Pancreas (tissue), 10 donors: ENCODE results near the gene UGGT2. TPM values are rescaled to one million over a fixed set of nuclear protein-coding genes. Genes with fewer than 3 reads are reported as not detected.

ENCODE experiments used
- ATAC-seq, 4 donors: fragments of 200-7000 bp; cut with Tn5 transposase; one replicate each; pipeline versions ENCODE4 v1.8.0 to v1.9.1; 2020; ENCODE audit warnings: mild to moderate bottlenecking in 4 of 4, moderate library complexity in 4 of 4
- DNase-seq, 6 donors: peaks; one replicate each; pipeline ENCODE4 v3.0.0-alpha.2; 2020
- FAIRE-seq: peaks from 2 replicates; lab custom pipeline; 2012; peaks lifted over from hg19 to GRCh38; lab: Jason Lieb, UNC
- H3K27ac ChIP-seq, 4 donors: fragments of 200-600 bp; sonication (generic); 1 replicate in 3 of 4; 2 replicates in 1 of 4; pipeline versions ENCODE4 v1.5.0 to v1.8.0; 2020
- H3K27me3 ChIP-seq, 4 donors: fragments of 200-600 bp; one replicate each; pipeline ENCODE4 v1.8.0; 2021
- H3K36me3 ChIP-seq, 3 donors: fragments of 200-600 bp; sonication (generic) in 1 of 3; one replicate each; pipeline versions ENCODE4 v1.5.0 to v1.8.0; 2020 to 2021
- H3K4me1 ChIP-seq, 3 donors: fragments of 200-600 bp; one replicate each; pipeline ENCODE4 v1.8.0; 2021
- H3K4me3 ChIP-seq, 4 donors: fragments of 200-600 bp; sonication (generic) in 2 of 4; one replicate each; pipeline versions ENCODE4 v1.5.0 to v1.8.0; 2020 to 2021
- H3K9me3 ChIP-seq, 4 donors: fragments of 200-600 bp; one replicate each; pipeline ENCODE4 v1.8.0; 2021
- CTCF ChIP-seq, 4 donors: fragments of 200-600 bp; sonication (generic) in 3 of 4; IDR thresholded peaks; one replicate each; pipeline versions ENCODE4 v1.5.0 to v1.8.0; 2021; ENCODE audit warnings: antibody characterized with exemption in 4 of 4
- WGBS, 2 donors: extraction: QIAGEN DNeasy Blood & Tissue Kit; methylation state at CpG; one replicate each; pipeline ENCODE4 v1.1.7; 2013; 5-methylcytosine and 5-hydroxymethylcytosine counted together
- intact Hi-C, 3 donors: fragments of 100-400 bp; cut with DNase I; formaldehyde crosslinking; loops; one replicate each; pipeline versions ENCODE4 v1.11.1 to v1.14.2; 2022
- polyA plus RNA-seq, 2 donors: library from polyadenylated mRNA; stranded (reverse); fragments of 200-250 nt; gene quantifications; one replicate each; pipeline ENCODE4 v1.2.3, GENCODE V29; 2013
- total RNA-seq, 6 donors: library from RNA; stranded (reverse); fragmentation: NEBNext Ultra II Directional in 4 of 6; extraction: Animal tissue kit (Norgen Biotek cat#: 25700) in 4 of 6; gene quantifications; one replicate each; pipeline versions ENCODE4 v1.2.1 to v1.2.4, GENCODE V29; 2021 to 2023
- donor health status: healthy with polysubstance abuse.
- donor health status: DM: no; HTN: no; CAD: no; lungs with moderate emphysema.
- donor health status: DM: no; HTN: no; CAD: no.
- donor health status: control.
- donor health status: control.
- donor health status: Bipolar disorder and iron deficiency.
- donor health status: DM: yes; HTN: yes; CAD: no.
- donor health status: DM: no; HTN: no; CAD: no.
- donor health status: DM: no; HTN: no; CAD: no.
- donor health status: DM: yes; HTN: yes; CAD: no.

The UGGT2 gene
- total and polyA plus RNA-seq, 8 donors: 7.2 to 17.9 (median 16.1) TPM

- H3K9me3 ChIP-seq: no peaks in the 10 kb centered on the region
- 96 to 98% methylated on average over 1 of the region's 1 CpG for WGBS, 2 donors
- no peak overlapping the region for H3K4me3 ChIP-seq
- TF ChIP-seq CTCF (IDR thresholded peaks at IDR 0.05): no peak
- no peak overlapping the region for H3K27ac ChIP-seq
- intact Hi-C loops: no loop called here
- no peak for ATAC-seq
- no peak for DNase-seq
- H3K4me1 ChIP-seq: no peaks in the 10 kb centered on the region
- H3K36me3 ChIP-seq: no peaks in the 10 kb centered on the region
- H3K27me3 ChIP-seq: no peaks in the 10 kb centered on the region
- FAIRE-seq: peak; percentile 45
Measured at GRCh38 chr13:95814495-95814894, 238.7 kb downstream of the UGGT2 start.

GRCh38 chr13:95813139-95813538, 240.1 kb downstream of the UGGT2 start:
- Histone ChIP-seq H3K27ac (no peak overlapping the region), H3K9me3 (no peaks in the 10 kb centered on the region), H3K36me3 (no peaks in the 10 kb centered on the region), H3K4me1 (no peaks in the 10 kb centered on the region), H3K27me3 (no peaks in the 10 kb centered on the region), H3K4me3 (no peak overlapping the region)
- no peak for ATAC-seq
- TF ChIP-seq CTCF (IDR thresholded peaks at IDR 0.05): no peak
- no peak for FAIRE-seq
- WGBS, 2 donors: 94 to 96% methylated on average over 3 of the region's 3 CpGs
- intact Hi-C loops: no loop called here
- no peak for DNase-seq

GRCh38 chr13:95809429-95809828, 243.8 kb downstream of the UGGT2 start:
- 93 to 96% methylated on average over 5 of the region's 5 CpGs for WGBS, 2 donors
- no peak for FAIRE-seq
- H3K4me3 ChIP-seq: no peak overlapping the region
- no peaks in the 10 kb centered on the region for H3K36me3 ChIP-seq
- H3K4me1 ChIP-seq: no peaks in the 10 kb centered on the region
- no peak overlapping the region for H3K27ac ChIP-seq
- H3K9me3 ChIP-seq: no peaks in the 10 kb centered on the region
- ATAC-seq: no peak
- intact Hi-C loops: no loop called here
- no peak for TF ChIP-seq CTCF (IDR thresholded peaks at IDR 0.05)
- peak in 1 of 6 donors; percentile 19 for DNase-seq
- H3K27me3 ChIP-seq: no peaks in the 10 kb centered on the region

- Histone ChIP-seq H3K36me3 (no peaks in the 10 kb centered on the region), H3K9me3 (no peaks in the 10 kb centered on the region), H3K27ac (no peak overlapping the region), H3K4me1 (no peaks in the 10 kb centered on the region), H3K27me3 (no peaks in the 10 kb centered on the region), H3K4me3 (no peak overlapping the region)
- TF ChIP-seq CTCF (IDR thresholded peaks at IDR 0.05): no peak
- FAIRE-seq: no peak
- ATAC-seq: no peak
- no peak for DNase-seq
- intact Hi-C loops: no loop called here
Measured at GRCh38 chr13:95805921-95806320, 247.3 kb downstream of the UGGT2 start.

GRCh38 chr13:95801825-95802224, 251.4 kb downstream of the UGGT2 start:
- TF ChIP-seq CTCF (IDR thresholded peaks at IDR 0.05): no peak
- WGBS, 2 donors: 97% methylated on average over 4 of the region's 4 CpGs
- Histone ChIP-seq H3K27me3 (no peaks in the 10 kb centered on the region), H3K9me3 (no peaks in the 10 kb centered on the region), H3K4me3 (no peak overlapping the region), H3K36me3 (no peaks in the 10 kb centered on the region), H3K4me1 (no peaks in the 10 kb centered on the region), H3K27ac (no peak overlapping the region)
- FAIRE-seq (no peak), DNase-seq (no peak), ATAC-seq (no peak)
- intact Hi-C loops: no loop called here
